Medulla oblongata (tissue), 1 donor: ENCODE measurements around the gene U2AF1L4.

Experiments
- DNase-seq: peaks from one replicate; pipeline ENCODE4 v3.0.0-alpha.2; 2015; ENCODE audit errors: extremely low spot score

The U2AF1L4 gene

GRCh38 chr19:35712567-35713505, 32.4 kb downstream of the U2AF1L4 start:
- DNase-seq: no peak

GRCh38 chr19:35710784-35711723, 34.2 kb downstream of the U2AF1L4 start:
- no peak for DNase-seq

GRCh38 chr19:35708391-35708790, 36.8 kb downstream of the U2AF1L4 start:
- no peak for DNase-seq

GRCh38 chr19:35704218-35704617, 41.0 kb downstream of the U2AF1L4 start, which contains the start of gene ZBTB32:
TSS of gene ZBTB32 (plus strand) at chr19:35704558. CDS start at chr19:35714627, 10,069 bp downstream.
- DNase-seq: no peak

- no peak for DNase-seq
Measured at GRCh38 chr19:35703343-35703742, 41.9 kb downstream of the U2AF1L4 start.

- peak; percentile 99 for DNase-seq
Measured at GRCh38 chr19:35702223-35703012, 42.8 kb downstream of the U2AF1L4 start.

GRCh38 chr19:35696835-35697234, 48.4 kb downstream of the U2AF1L4 start:
- no peak for DNase-seq

- DNase-seq: no peak
Measured at GRCh38 chr19:35695895-35696422, 49.3 kb downstream of the U2AF1L4 start.

GRCh38 chr19:35693835-35694599, 51.2 kb downstream of the U2AF1L4 start:
- peak; percentile 94 for DNase-seq

GRCh38 chr19:35693422-35693821, 51.8 kb downstream of the U2AF1L4 start:
- no peak for DNase-seq
